ENCODE results near the gene SERTAD3.

The SERTAD3 gene

DNA sequence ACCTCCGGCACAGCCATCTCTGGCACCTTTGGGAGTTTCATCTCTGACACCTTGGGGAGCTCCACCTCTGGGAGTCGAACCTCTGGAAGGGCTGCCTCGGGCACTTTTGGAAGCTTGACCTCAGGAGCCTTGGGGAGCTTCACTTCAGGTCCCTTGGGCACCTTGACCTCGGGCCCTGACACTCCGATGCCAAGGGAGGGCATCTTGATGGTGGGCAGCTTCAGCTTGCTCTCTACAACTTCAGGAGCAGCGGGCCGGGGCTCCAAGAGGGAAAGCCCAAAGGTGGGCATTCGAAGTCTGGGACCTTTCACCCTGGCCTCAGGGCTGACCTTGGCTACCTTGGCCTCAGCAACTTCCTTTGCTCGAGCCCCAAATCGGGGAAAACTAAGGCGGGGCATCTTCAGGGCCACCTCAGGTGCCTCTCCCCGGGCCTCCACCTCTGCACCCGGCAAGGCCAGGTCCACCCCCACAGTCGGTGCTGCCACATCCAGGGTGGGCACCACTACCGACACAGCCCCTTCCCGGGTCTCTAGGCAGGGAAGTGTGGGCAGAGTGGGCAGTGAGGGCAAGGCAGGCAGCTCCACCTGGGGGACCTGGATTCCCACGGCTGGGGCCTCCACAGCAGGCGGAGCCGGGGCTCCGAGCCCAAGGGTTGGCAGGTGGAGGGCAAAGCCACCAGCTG is 47.1 kb downstream of the SERTAD3 start:
- DNase-seq (ENCODE audit: low read depth, low spot score) = no peak
- no peak overlapping the region for H3K4me3 ChIP-seq (ENCODE audit: low read depth, low read length)
- in situ Hi-C loops (cut with HindIII; ENCODE audit: low sequenced_read_pairs) = no loop called here
- TF ChIP-seq, protein P1, sequence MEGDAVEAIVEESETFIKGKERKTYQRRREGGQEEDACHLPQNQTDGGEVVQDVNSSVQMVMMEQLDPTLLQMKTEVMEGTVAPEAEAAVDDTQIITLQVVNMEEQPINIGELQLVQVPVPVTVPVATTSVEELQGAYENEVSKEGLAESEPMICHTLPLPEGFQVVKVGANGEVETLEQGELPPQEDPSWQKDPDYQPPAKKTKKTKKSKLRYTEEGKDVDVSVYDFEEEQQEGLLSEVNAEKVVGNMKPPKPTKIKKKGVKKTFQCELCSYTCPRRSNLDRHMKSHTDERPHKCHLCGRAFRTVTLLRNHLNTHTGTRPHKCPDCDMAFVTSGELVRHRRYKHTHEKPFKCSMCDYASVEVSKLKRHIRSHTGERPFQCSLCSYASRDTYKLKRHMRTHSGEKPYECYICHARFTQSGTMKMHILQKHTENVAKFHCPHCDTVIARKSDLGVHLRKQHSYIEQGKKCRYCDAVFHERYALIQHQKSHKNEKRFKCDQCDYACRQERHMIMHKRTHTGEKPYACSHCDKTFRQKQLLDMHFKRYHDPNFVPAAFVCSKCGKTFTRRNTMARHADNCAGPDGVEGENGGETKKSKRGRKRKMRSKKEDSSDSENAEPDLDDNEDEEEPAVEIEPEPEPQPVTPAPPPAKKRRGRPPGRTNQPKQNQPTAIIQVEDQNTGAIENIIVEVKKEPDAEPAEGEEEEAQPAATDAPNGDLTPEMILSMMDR (IDR thresholded peaks at IDR 0.05; ENCODE audit: low read depth, low read length) = no peak

GRCh38 chr19:40395956-40396355 is 48.2 kb downstream of the SERTAD3 start:
- in situ Hi-C loops (cut with HindIII; ENCODE audit: low sequenced_read_pairs) = no loop called here
- H3K4me3 ChIP-seq (ENCODE audit: low read depth, low read length) = no peak overlapping the region
- TF ChIP-seq, protein P1 (IDR thresholded peaks at IDR 0.05; ENCODE audit: low read depth, low read length) = no peak

GRCh38 chr19:40394816-40395210 is 49.3 kb downstream of the SERTAD3 start:
- in situ Hi-C loops (cut with HindIII; ENCODE audit: low sequenced_read_pairs) = no loop called here
- H3K4me3 ChIP-seq (ENCODE audit: low read depth, low read length) = no peak overlapping the region
- DNase-seq (ENCODE audit: low read depth, low spot score) = no peak
- TF ChIP-seq, protein P1 (IDR thresholded peaks at IDR 0.05; ENCODE audit: low read depth, low read length) = no peak

More at GRCh38 chr19:40395956-40396355, 48.2 kb downstream of the SERTAD3 start:
- no peak for DNase-seq (ENCODE audit: low read depth, low spot score)

DNA sequence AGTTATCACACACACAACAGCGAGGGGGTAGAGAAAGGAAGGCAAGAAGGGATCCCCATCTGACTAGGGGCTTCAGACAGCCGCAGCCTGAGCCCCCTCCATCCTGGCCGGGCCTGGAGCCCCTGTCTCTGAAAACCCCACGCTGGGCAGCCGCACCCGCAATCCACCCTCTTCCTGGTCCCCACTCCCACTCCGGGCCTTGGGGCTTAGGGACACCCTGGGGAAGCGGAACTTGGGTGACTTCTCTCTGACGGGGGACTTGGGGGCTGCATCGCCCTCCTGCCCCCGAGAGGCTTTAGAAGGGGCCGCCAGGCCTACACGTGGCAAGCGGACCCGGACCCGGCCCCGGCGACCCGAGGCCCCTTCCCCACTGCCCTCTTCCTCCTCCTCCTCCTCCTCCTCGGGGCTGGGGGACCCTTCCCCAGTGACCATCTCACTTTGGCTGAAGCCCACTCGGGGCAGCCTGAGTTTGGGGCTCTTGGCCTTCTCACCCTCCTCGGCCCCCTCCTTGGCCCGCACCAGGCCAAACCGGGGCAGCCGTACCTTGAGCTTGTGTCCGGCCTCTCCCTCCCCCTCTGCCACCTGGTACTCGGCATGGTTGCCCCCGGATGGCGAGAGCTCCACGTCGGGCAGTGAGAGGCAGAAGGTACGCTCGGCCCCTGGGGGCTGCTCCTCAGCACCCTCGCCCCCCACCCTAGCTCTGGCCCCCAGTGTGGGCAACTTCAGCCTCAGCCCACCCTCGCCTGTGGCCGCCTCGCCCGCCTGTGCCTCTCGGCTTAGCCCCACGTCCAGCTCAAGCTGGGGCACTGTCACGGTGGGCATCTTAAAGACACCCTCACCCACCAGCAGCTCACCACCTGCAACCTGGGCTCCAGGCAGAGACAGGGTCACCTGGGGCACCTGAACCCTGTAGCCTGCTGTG is 50.0 kb downstream of the SERTAD3 start:
- in situ Hi-C loops (cut with HindIII; ENCODE audit: low sequenced_read_pairs) = no loop called here
- no peak overlapping the region for H3K4me3 ChIP-seq (ENCODE audit: low read depth, low read length)
- TF ChIP-seq, protein P1 (IDR thresholded peaks at IDR 0.05; ENCODE audit: low read depth, low read length) = no peak
- no peak for DNase-seq (ENCODE audit: low read depth, low spot score)

DNA sequence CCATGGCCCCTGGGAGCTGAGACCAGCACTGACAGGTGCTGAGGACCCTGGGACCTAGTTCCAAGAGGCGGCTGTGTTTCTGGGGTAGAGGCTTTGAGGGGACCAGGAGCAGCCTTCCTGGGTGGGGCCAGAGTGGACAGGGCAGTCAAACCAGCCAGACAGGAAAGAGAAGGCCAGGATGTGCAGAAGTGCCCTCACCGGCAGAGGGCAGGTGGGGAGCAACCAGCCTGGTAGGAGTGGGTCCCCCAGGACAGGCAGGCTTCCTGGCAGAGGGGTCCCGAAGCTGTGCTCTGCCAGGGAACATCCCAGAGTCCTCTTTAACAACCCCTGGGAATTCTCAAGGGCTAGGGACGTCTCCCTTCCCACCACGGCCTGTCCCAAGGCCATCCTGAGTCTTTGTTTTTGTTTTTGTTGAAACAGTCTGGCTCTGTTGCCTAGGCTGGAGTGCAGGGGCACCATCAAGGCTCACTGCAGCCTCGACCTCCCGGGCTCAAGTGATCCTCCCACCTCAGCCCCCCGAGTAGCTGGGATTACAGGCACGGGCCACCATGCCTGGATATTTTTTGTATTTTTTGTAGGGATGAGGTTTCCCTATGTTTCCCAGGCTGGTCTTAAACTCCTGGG is 51.1 kb downstream of the SERTAD3 start:
- DNase-seq (ENCODE audit: low read depth, low spot score) = no peak
- no peak overlapping the region for H3K4me3 ChIP-seq (ENCODE audit: low read depth, low read length)
- in situ Hi-C loops (cut with HindIII; ENCODE audit: low sequenced_read_pairs) = no loop called here
- TF ChIP-seq, protein P1 (IDR thresholded peaks at IDR 0.05; ENCODE audit: low read depth, low read length) = peak; percentile 31

- TF ChIP-seq, protein P1 (IDR thresholded peaks at IDR 0.05; ENCODE audit: low read depth, low read length) = no peak
- in situ Hi-C loops (cut with HindIII; ENCODE audit: low sequenced_read_pairs) = no loop called here
- no peak for DNase-seq (ENCODE audit: low read depth, low spot score)
- H3K4me3 ChIP-seq (ENCODE audit: low read depth, low read length) = no peak overlapping the region
Measured at GRCh38 chr19:40392123-40392522, 52.0 kb downstream of the SERTAD3 start.

Data from astrocyte of the spinal cord (primary cell).